ENCODE data around the gene SPATC1L.

The SPATC1L gene

DNA sequence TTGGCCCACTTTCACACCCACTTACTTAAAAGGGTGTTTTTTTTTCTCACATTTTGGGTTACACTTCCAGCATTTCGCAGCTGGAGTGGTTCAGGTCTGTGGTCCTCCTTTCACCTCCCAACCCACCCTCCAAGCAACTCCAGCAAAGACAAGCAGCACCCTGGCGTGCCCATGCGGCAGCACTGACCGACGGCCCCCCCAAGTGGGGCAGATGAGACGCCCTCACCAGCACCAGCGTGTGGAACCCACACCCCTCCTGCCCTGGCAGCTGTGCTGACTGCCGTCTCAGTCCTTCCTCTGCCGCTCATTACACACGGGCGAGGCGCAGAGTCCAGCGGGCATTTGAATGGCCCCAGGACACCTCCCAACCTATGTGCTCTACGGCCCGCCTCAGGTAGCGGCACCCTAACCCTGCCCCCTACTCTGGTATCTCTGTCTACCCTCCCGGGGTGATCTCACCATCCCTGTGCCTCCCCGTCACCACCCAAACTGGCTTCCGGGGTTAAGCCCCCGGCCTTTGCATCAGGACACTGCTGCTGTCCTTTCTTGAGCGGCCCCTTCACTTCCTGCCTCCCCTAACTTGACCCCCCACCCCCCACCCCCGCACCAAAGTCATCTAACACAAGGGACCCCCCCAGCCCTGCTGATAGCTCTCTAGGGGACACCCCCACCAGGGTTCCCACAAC is 33.4 kb upstream of the SPATC1L start (continued):
- TF ChIP-seq, protein P1, sequence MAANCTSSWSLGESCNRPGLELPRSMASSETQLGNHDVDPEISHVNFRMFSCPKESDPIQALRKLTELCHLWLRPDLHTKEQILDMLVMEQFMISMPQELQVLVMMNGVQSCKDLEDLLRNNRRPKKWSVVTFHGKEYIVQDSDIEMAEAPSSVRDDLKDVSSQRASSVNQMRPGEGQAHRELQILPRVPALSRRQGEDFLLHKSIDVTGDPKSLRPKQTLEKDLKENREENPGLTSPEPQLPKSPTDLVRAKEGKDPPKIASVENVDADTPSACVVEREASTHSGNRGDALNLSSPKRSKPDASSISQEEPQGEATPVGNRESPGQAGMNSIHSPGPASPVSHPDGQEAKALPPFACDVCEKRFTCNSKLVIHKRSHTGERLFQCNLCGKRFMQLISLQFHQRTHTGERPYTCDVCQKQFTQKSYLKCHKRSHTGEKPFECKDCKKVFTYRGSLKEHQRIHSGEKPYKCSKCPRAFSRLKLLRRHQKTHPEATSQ (tag by site-specific recombination; IDR thresholded peaks at IDR 0.05), result no peak
- TF ChIP-seq ZNF37A (tag by site-specific recombination; IDR thresholded peaks at IDR 0.05) (no peak), ZNF341 (tag by site-specific recombination; IDR thresholded peaks at IDR 0.05; ENCODE audit: low read depth) (no peak), HOXA7 (CRISPR knock-in tag; IDR thresholded peaks at IDR 0.05; ENCODE audit: borderline replicate concordance) (no peak), ZNF600 (tag by site-specific recombination; IDR thresholded peaks at IDR 0.05) (no peak), WT1 (tag by site-specific recombination; IDR thresholded peaks at IDR 0.05) (no peak), ZNF529 (tag by site-specific recombination; IDR thresholded peaks at IDR 0.05; ENCODE audit: insufficient replicate concordance) (no peak), ZNF571 (tag by site-specific recombination; IDR thresholded peaks at IDR 0.05) (no peak), ZNF580 (tag by site-specific recombination; IDR thresholded peaks at IDR 0.05) (no peak), ZFHX2 (tag by site-specific recombination; conservative IDR thresholded peaks at IDR 0.05) (no peak), ZNF707 (tag by site-specific recombination; IDR thresholded peaks at IDR 0.05) (no peak)

GRCh38 chr21:46216132-46216747 is 32.0 kb upstream of the SPATC1L start:
- no peak for TF ChIP-seq KLF16 (tag by site-specific recombination; IDR thresholded peaks at IDR 0.05)
- no peak for TF ChIP-seq ZNF426 (tag by site-specific recombination; IDR thresholded peaks at IDR 0.05)
- TF ChIP-seq GFI1B (tag by site-specific recombination; IDR thresholded peaks at IDR 0.05), result no peak
- no peak for TF ChIP-seq SP3 (tag by site-specific recombination; IDR thresholded peaks at IDR 0.05)
- TF ChIP-seq BCL11A (tag by site-specific recombination; IDR thresholded peaks at IDR 0.05; ENCODE audit: low read depth), result no peak
- TF ChIP-seq ZNF23 (tag by site-specific recombination; IDR thresholded peaks at IDR 0.05; ENCODE audit: borderline replicate concordance), result no peak
- Histone ChIP-seq H3K36me3 (ENCODE audit: control insufficient read depth in 2 of 2, insufficient read depth in 1 of 2, low read length in 2 of 2) (peaks cover 5 to 42% of the 10 kb centered on the region in 2 experiments; a peak in 2 of 3 replicates), H3K9me3 (ENCODE audit: control insufficient read depth, insufficient read depth, low read depth, low read length) (no peaks in the 10 kb centered on the region), H3K4me1 (ENCODE audit: control insufficient read depth, insufficient read depth, low read length) (no peaks in the 10 kb centered on the region), H3K4me3 (ENCODE audit: low read depth, low read length) (no peak overlapping the region), H3K27ac (ENCODE audit: extremely low read depth, low read depth, low read length) (no peak overlapping the region)
- POLR2A ChIA-PET, result no interaction called here
- CTCF ChIA-PET, result interaction anchor here (2.0 kb wide), 1 partner anchor 63 kb away, joined by 6 read pairs; no protein-coding TSS in a partner anchor

DNA sequence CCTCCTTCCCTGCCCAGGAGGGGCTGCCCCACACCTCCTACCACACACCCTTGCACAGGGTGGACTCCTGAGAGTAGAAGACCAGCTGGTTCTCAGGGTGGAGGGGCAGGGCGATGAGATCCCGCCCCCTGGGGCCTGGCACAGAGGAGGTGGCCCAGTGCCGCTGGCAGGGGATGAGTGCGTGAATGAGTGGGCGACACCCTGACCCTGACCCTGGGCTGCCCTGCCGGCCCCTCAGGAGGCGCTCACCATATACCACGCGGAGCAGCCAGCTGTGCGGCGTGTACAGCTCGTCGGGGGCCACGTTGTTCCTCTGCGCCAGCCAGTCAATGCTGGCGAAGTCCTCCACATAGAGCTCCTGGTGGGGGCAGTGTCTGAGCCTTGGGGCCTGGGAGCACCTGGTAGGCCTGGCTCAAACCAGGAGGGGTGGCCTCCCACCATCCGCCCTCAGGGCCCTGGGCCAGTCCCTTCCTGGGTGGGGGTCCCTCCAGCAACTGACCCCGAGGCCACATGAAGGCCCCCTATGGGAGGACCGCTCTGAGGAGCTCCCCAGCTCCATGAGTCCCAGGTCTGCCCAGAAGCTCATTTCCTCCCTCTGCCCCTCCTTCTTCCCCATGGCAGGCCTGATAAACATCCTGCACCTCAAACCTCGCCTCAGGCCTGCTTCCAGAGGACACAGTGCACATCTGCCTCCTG is 31.3 kb upstream of the SPATC1L start:
- TF ChIP-seq ZNF610 (tag by site-specific recombination; IDR thresholded peaks at IDR 0.05; ENCODE audit: borderline replicate concordance) (no peak), ZNF48 (tag by site-specific recombination; IDR thresholded peaks at IDR 0.05) (no peak), ZIC2 (tag by site-specific recombination; IDR thresholded peaks at IDR 0.05) (peak; percentile 58), ZFHX2 (tag by site-specific recombination; conservative IDR thresholded peaks at IDR 0.05) (0 out of 2 replicates have a peak, but pooled peaks have one; percentile 29), GLIS2 (tag by site-specific recombination; IDR thresholded peaks at IDR 0.05) (peak; percentile 43; the same call in 1 of the 2 replicates), ZNF394 (tag by site-specific recombination; IDR thresholded peaks at IDR 0.05; ENCODE audit: borderline replicate concordance) (no peak), EGR2 (tag by site-specific recombination; IDR thresholded peaks at IDR 0.05; ENCODE audit: low read depth) (peak; percentile 54), KLF1 (tag by site-specific recombination; IDR thresholded peaks at IDR 0.05) (peak; percentile 95), KLF17 (tag by site-specific recombination; IDR thresholded peaks at IDR 0.05) (0 out of 2 replicates have a peak, but pooled peaks have one; percentile 29), GLIS1 (tag by site-specific recombination; IDR thresholded peaks at IDR 0.05) (peak; percentile 83)
- H3K4me1 ChIP-seq (ENCODE audit: control insufficient read depth, insufficient read depth, low read length), result no peaks in the 10 kb centered on the region
- ChIA-PET CTCF (interaction anchor here (0.6 to 2.0 kb wide), 2 partner anchors 62 to 69 kb away, joined by 3 to 6 read pairs; no protein-coding TSS in a partner anchor), POLR2A (interaction anchor here (0.6 kb wide), 1 partner anchor 11 kb away, joined by 3 read pairs; no protein-coding TSS in a partner anchor)
- H3K4me3 ChIP-seq (ENCODE audit: low read depth, low read length), result no peak overlapping the region
- no peak overlapping the region for H3K27ac ChIP-seq (ENCODE audit: extremely low read depth, low read depth, low read length)
- H3K36me3 ChIP-seq (ENCODE audit: control insufficient read depth in 2 of 2, insufficient read depth in 1 of 2, low read length in 2 of 2), result peaks cover 4 to 41% of the 10 kb centered on the region in 2 experiments; a peak in 2 of 3 replicates
- H3K9me3 ChIP-seq (ENCODE audit: control insufficient read depth, insufficient read depth, low read depth, low read length), result no peaks in the 10 kb centered on the region

Measured in HEK293 (cell line).